ENCODE measurements around the gene WDFY4. TPM values are rescaled to one million over a fixed set of nuclear protein-coding genes. Genes with fewer than 3 reads are reported as not detected.

Gene WDFY4
- total RNA-seq, 1 donor from 2014 or later, result not detected

DNA sequence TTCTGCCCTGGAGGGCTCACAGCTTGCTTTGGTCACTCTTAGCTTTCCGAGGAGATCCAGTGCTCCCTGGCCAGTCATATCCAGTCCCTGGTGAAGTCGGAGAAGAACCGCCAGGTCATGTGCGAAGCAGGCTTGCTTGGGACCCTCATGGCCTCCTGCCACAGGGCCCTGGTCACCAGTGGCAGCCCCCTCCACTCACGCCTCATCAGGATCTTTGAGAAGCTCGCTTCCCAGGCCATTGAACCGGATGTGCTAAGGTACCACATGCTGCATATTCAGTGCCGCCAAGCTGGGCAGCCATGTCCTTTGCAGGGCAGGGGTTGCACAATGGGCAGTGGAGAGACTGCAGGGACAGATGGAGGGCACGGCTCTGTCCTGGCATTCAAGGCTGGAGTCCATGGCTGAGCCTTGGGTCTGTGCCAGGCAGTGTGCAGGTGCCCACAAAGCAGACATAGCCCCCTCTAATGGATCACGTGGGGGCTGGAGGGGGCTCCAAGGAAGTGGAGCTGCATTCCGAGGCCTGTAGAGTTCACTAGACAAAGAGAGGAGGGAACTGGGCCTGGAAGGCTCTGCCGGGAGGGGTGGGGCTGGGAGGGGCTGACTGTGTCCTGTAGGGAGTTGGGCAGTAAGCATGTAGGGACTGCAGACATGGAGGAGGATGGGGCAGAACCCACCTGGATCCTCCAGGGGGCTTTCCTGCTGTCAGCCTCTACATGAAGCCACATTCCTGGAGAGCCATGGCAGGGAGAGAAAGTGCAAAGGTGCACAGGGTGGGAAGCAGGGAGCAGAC lies 89.9 kb downstream of the WDFY4 start:
- H3K4me3 ChIP-seq (ENCODE audit: low read depth, low read length), result no peak overlapping the region
- no peaks in the 10 kb centered on the region for H3K36me3 ChIP-seq (ENCODE audit: control insufficient read depth, insufficient read depth, low read length)
- TF ChIP-seq, protein P1, sequence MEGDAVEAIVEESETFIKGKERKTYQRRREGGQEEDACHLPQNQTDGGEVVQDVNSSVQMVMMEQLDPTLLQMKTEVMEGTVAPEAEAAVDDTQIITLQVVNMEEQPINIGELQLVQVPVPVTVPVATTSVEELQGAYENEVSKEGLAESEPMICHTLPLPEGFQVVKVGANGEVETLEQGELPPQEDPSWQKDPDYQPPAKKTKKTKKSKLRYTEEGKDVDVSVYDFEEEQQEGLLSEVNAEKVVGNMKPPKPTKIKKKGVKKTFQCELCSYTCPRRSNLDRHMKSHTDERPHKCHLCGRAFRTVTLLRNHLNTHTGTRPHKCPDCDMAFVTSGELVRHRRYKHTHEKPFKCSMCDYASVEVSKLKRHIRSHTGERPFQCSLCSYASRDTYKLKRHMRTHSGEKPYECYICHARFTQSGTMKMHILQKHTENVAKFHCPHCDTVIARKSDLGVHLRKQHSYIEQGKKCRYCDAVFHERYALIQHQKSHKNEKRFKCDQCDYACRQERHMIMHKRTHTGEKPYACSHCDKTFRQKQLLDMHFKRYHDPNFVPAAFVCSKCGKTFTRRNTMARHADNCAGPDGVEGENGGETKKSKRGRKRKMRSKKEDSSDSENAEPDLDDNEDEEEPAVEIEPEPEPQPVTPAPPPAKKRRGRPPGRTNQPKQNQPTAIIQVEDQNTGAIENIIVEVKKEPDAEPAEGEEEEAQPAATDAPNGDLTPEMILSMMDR (IDR thresholded peaks at IDR 0.05; ENCODE audit: insufficient read depth, low read length, poor library complexity, severe bottlenecking), result no peak
- DNase-seq (ENCODE audit: low read depth), result no peak
- no peaks in the 10 kb centered on the region for H3K27me3 ChIP-seq (ENCODE audit: control insufficient read depth, insufficient read depth, low read length)

GRCh38 chr10:48775206-48775517 lies 90.5 kb downstream of the WDFY4 start:
- no peak overlapping the region for H3K4me3 ChIP-seq (ENCODE audit: low read depth, low read length)
- H3K27me3 ChIP-seq (ENCODE audit: control insufficient read depth, insufficient read depth, low read length), result no peaks in the 10 kb centered on the region
- no peak for DNase-seq (ENCODE audit: low read depth)
- no peaks in the 10 kb centered on the region for H3K36me3 ChIP-seq (ENCODE audit: control insufficient read depth, insufficient read depth, low read length)
- TF ChIP-seq, protein P1 (IDR thresholded peaks at IDR 0.05; ENCODE audit: insufficient read depth, low read length, poor library complexity, severe bottlenecking), result no peak

GRCh38 chr10:48776005-48776522 lies 91.4 kb downstream of the WDFY4 start:
- TF ChIP-seq, protein P1 (IDR thresholded peaks at IDR 0.05; ENCODE audit: insufficient read depth, low read length, poor library complexity, severe bottlenecking), result no peak
- no peak for DNase-seq (ENCODE audit: low read depth)
- Histone ChIP-seq H3K27me3 (ENCODE audit: control insufficient read depth, insufficient read depth, low read length) (no peaks in the 10 kb centered on the region), H3K36me3 (ENCODE audit: control insufficient read depth, insufficient read depth, low read length) (no peaks in the 10 kb centered on the region), H3K4me3 (ENCODE audit: low read depth, low read length) (no peak overlapping the region)

- H3K27me3 ChIP-seq (ENCODE audit: control insufficient read depth, insufficient read depth, low read length), result no peaks in the 10 kb centered on the region
Measured at GRCh38 chr10:48776528-48776927, 91.9 kb downstream of the WDFY4 start.

DNA sequence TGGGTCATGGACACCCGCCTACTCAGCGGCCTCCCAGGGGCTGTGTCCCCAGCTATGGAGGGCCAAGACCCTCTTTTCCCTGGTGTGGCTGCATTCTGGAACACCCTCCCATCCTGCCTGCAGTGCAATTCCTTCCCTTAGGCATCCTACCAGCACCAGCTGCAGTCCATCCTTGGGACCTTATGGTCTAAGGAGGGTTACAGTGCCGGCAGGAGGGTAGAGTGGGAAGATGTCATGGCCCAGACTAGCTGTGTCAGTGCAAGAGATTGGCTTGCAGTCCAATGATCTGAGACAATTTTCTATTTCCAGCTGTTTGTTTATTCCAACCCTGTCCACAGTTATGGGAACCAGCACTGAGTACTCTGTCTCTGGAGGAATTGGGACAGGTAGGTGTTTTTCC lies 92.4 kb downstream of the WDFY4 start:
- no peak for DNase-seq (ENCODE audit: low read depth)
- Histone ChIP-seq H3K36me3 (ENCODE audit: control insufficient read depth, insufficient read depth, low read length) (no peaks in the 10 kb centered on the region), H3K27me3 (ENCODE audit: control insufficient read depth, insufficient read depth, low read length) (no peaks in the 10 kb centered on the region), H3K4me3 (ENCODE audit: low read depth, low read length) (no peak overlapping the region)
- TF ChIP-seq, protein P1 (IDR thresholded peaks at IDR 0.05; ENCODE audit: insufficient read depth, low read length, poor library complexity, severe bottlenecking), result no peak

More at GRCh38 chr10:48776528-48776927, 91.9 kb downstream of the WDFY4 start:
- Histone ChIP-seq H3K36me3 (ENCODE audit: control insufficient read depth, insufficient read depth, low read length) (no peaks in the 10 kb centered on the region), H3K4me3 (ENCODE audit: low read depth, low read length) (no peak overlapping the region)
- TF ChIP-seq, protein P1 (IDR thresholded peaks at IDR 0.05; ENCODE audit: insufficient read depth, low read length, poor library complexity, severe bottlenecking), result no peak
- no peak for DNase-seq (ENCODE audit: low read depth)
